Measurements from ENCODE around the gene TSNAX.
"Not testable (repeated sequence)": the region's sequence is repeated elsewhere in the genome, so short reads cannot be mapped to it uniquely, and the experiment has no call there.

Gene TSNAX

GRCh38 chr1:231499148-231499763, 29.2 kb upstream of the TSNAX start:
- Histone ChIP-seq H3K27ac (ENCODE audit: low read length) (no peak overlapping the region), H3K36me3 (ENCODE audit: control insufficient read depth in 1 of 2, insufficient read depth in 2 of 2, low read length in 2 of 2) (no peaks in the 10 kb centered on the region)

DNA sequence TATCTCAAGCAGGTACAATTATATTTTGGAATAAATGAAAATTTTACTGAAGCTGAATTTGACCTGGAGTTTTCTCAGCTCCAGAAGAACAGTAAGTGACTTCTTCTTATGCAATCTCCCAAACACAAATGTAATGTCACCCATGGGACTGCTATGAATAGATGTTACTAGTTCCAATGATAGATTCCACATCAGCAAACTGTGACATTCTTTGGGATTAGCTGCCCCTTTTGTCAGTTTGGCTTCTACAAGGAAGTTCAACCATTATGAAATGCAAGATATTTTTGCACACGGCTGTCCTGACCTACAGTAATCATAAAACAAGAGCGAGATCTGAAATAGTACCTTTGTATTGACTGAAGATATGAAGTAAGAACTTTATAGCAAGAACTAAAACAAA, 27.8 kb upstream of the TSNAX start:
- H3K27me3 ChIP-seq (ENCODE audit: low read depth, low read length), result no peaks in the 10 kb centered on the region
- H3K4me1 ChIP-seq (ENCODE audit: control insufficient read depth in 1 of 2, insufficient read depth in 2 of 2, low read length in 2 of 2), result no peaks in the 10 kb centered on the region
- H3K36me3 ChIP-seq (ENCODE audit: control insufficient read depth in 1 of 2, insufficient read depth in 2 of 2, low read length in 2 of 2), result no peaks in the 10 kb centered on the region
- no peak overlapping the region for H3K27ac ChIP-seq (ENCODE audit: low read length)
- peaks cover 0 to 10% of the 10 kb centered on the region in 2 donors for H3K9me3 ChIP-seq (ENCODE audit: control insufficient read depth in 1 of 2, low read length in 2 of 2)
- H3K4me3 ChIP-seq (ENCODE audit: low read depth in 1 of 2, low read length in 2 of 2), result no peak overlapping the region

More at GRCh38 chr1:231499148-231499763, 29.2 kb upstream of the TSNAX start:
- Histone ChIP-seq H3K4me1 (ENCODE audit: control insufficient read depth in 1 of 2, insufficient read depth in 2 of 2, low read length in 2 of 2) (no peaks in the 10 kb centered on the region), H3K4me3 (ENCODE audit: low read depth in 1 of 2, low read length in 2 of 2) (no peak overlapping the region), H3K27me3 (ENCODE audit: low read depth, low read length) (no peaks in the 10 kb centered on the region), H3K9me3 (ENCODE audit: control insufficient read depth in 1 of 2, low read length in 2 of 2) (peaks cover 0 to 10% of the 10 kb centered on the region in 2 donors)

- not testable (repeated sequence) for H3K9me3 ChIP-seq (ENCODE audit: control insufficient read depth in 1 of 2, low read length in 2 of 2); H3K4me3 ChIP-seq (ENCODE audit: low read depth in 1 of 2, low read length in 2 of 2); H3K4me1 ChIP-seq (ENCODE audit: control insufficient read depth in 1 of 2, insufficient read depth in 2 of 2, low read length in 2 of 2); H3K27ac ChIP-seq (ENCODE audit: low read length); H3K36me3 ChIP-seq (ENCODE audit: control insufficient read depth in 1 of 2, insufficient read depth in 2 of 2, low read length in 2 of 2); H3K27me3 ChIP-seq (ENCODE audit: low read depth, low read length)
These were observed 25.3 kb upstream of the TSNAX start for GRCh38 chr1:231503168-231503567.

GRCh38 chr1:231507476-231508355, 20.8 kb upstream of the TSNAX start:
- Histone ChIP-seq H3K4me1 (ENCODE audit: control insufficient read depth in 1 of 2, insufficient read depth in 2 of 2, low read length in 2 of 2) (no peaks in the 10 kb centered on the region), H3K9me3 (ENCODE audit: control insufficient read depth in 1 of 2, low read length in 2 of 2) (no peaks in the 10 kb centered on the region), H3K27me3 (ENCODE audit: low read depth, low read length) (no peaks in the 10 kb centered on the region), H3K4me3 (ENCODE audit: low read depth in 1 of 2, low read length in 2 of 2) (no peak overlapping the region), H3K36me3 (ENCODE audit: control insufficient read depth in 1 of 2, insufficient read depth in 2 of 2, low read length in 2 of 2) (no peaks in the 10 kb centered on the region), H3K27ac (ENCODE audit: low read length) (no peak overlapping the region)

GRCh38 chr1:231508497-231508896, 20.0 kb upstream of the TSNAX start:
- no peak overlapping the region for H3K4me3 ChIP-seq (ENCODE audit: low read depth in 1 of 2, low read length in 2 of 2)
- H3K27me3 ChIP-seq (ENCODE audit: low read depth, low read length), result no peaks in the 10 kb centered on the region
- no peaks in the 10 kb centered on the region for H3K9me3 ChIP-seq (ENCODE audit: control insufficient read depth in 1 of 2, low read length in 2 of 2)
- H3K36me3 ChIP-seq (ENCODE audit: control insufficient read depth in 1 of 2, insufficient read depth in 2 of 2, low read length in 2 of 2), result no peaks in the 10 kb centered on the region
- no peaks in the 10 kb centered on the region for H3K4me1 ChIP-seq (ENCODE audit: control insufficient read depth in 1 of 2, insufficient read depth in 2 of 2, low read length in 2 of 2)
- H3K27ac ChIP-seq (ENCODE audit: low read length), result no peak overlapping the region

DNA sequence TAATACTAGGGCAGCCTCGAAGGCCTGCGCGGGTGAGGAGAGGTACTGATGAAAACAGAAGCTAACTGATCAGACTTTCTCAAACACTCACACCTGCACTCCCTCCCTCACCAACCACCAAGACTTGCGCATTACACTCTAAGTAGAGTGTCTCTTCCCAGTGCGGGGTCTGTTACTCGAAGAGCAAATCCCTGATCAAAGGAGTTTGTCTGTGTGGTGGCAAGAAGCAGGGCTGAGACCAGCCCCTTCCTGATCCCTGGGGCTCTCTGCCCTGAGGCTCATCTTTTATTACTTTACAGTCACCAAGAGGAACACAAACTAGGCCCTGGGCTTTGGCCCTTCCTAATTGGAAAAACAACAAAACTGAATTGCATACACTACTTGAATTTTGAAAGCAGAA, 19.5 kb upstream of the TSNAX start:
- Histone ChIP-seq H3K4me1 (ENCODE audit: control insufficient read depth in 1 of 2, insufficient read depth in 2 of 2, low read length in 2 of 2) (no peaks in the 10 kb centered on the region), H3K4me3 (ENCODE audit: low read depth in 1 of 2, low read length in 2 of 2) (no peak overlapping the region), H3K36me3 (ENCODE audit: control insufficient read depth in 1 of 2, insufficient read depth in 2 of 2, low read length in 2 of 2) (no peaks in the 10 kb centered on the region), H3K9me3 (ENCODE audit: control insufficient read depth in 1 of 2, low read length in 2 of 2) (no peaks in the 10 kb centered on the region), H3K27me3 (ENCODE audit: low read depth, low read length) (no peaks in the 10 kb centered on the region), H3K27ac (ENCODE audit: low read length) (no peak overlapping the region)

DNA sequence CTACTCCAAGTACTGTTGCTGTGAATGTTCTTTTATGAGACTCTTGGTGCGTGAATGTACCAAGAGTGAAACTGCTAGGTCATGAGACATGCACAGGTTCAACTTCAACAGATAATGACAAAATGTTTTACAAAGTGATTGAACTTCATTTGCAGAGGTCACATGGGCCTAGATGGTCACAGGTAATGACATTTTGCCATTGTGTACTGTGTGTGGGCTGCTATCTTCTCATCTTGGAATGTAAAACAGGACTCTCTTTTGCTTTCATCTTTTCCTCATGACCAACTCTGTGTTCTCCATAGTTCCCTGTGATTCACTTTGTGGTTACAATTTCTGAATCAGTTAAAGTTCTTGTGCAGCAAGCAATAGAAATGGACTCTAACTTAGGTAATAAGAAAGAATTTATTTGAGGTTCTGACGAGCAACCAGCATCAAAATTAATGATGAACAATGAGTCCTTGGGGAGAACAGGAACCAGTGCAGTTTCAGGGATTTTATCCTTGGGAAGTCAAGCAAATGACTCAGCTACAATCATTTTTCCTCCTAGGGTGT, 16.2 kb upstream of the TSNAX start:
- no peak overlapping the region for H3K27ac ChIP-seq (ENCODE audit: low read length)
- no peaks in the 10 kb centered on the region for H3K36me3 ChIP-seq (ENCODE audit: control insufficient read depth in 1 of 2, insufficient read depth in 2 of 2, low read length in 2 of 2)
- no peaks in the 10 kb centered on the region for H3K4me1 ChIP-seq (ENCODE audit: control insufficient read depth in 1 of 2, insufficient read depth in 2 of 2, low read length in 2 of 2)
- no peak overlapping the region for H3K4me3 ChIP-seq (ENCODE audit: low read depth in 1 of 2, low read length in 2 of 2)
- H3K9me3 ChIP-seq (ENCODE audit: control insufficient read depth in 1 of 2, low read length in 2 of 2), result no peaks in the 10 kb centered on the region
- H3K27me3 ChIP-seq (ENCODE audit: low read depth, low read length), result no peaks in the 10 kb centered on the region

- Histone ChIP-seq H3K4me3 (ENCODE audit: low read depth in 1 of 2, low read length in 2 of 2) (no peak overlapping the region), H3K27ac (ENCODE audit: low read length) (no peak overlapping the region)
These were observed 12.7 kb upstream of the TSNAX start for GRCh38 chr1:231515748-231516147.

GRCh38 chr1:231517076-231517475, 11.4 kb upstream of the TSNAX start:
- Histone ChIP-seq H3K4me1 (ENCODE audit: control insufficient read depth in 1 of 2, insufficient read depth in 2 of 2, low read length in 2 of 2) (no peaks in the 10 kb centered on the region), H3K27ac (ENCODE audit: low read length) (no peak overlapping the region), H3K9me3 (ENCODE audit: control insufficient read depth in 1 of 2, low read length in 2 of 2) (no peaks in the 10 kb centered on the region), H3K4me3 (ENCODE audit: low read depth in 1 of 2, low read length in 2 of 2) (no peak overlapping the region), H3K27me3 (ENCODE audit: low read depth, low read length) (no peaks in the 10 kb centered on the region), H3K36me3 (ENCODE audit: control insufficient read depth in 1 of 2, insufficient read depth in 2 of 2, low read length in 2 of 2) (no peaks in the 10 kb centered on the region)

More at GRCh38 chr1:231515748-231516147, 12.7 kb upstream of the TSNAX start:
- Histone ChIP-seq H3K27me3 (ENCODE audit: low read depth, low read length) (no peaks in the 10 kb centered on the region), H3K4me1 (ENCODE audit: control insufficient read depth in 1 of 2, insufficient read depth in 2 of 2, low read length in 2 of 2) (no peaks in the 10 kb centered on the region), H3K9me3 (ENCODE audit: control insufficient read depth in 1 of 2, low read length in 2 of 2) (no peaks in the 10 kb centered on the region), H3K36me3 (ENCODE audit: control insufficient read depth in 1 of 2, insufficient read depth in 2 of 2, low read length in 2 of 2) (no peaks in the 10 kb centered on the region)

GRCh38 chr1:231518485-231519034, 9.9 kb upstream of the TSNAX start:
- no peaks in the 10 kb centered on the region for H3K4me1 ChIP-seq (ENCODE audit: control insufficient read depth in 1 of 2, insufficient read depth in 2 of 2, low read length in 2 of 2)
- no peaks in the 10 kb centered on the region for H3K36me3 ChIP-seq (ENCODE audit: control insufficient read depth in 1 of 2, insufficient read depth in 2 of 2, low read length in 2 of 2)
- H3K9me3 ChIP-seq (ENCODE audit: control insufficient read depth in 1 of 2, low read length in 2 of 2), result no peaks in the 10 kb centered on the region
- no peak overlapping the region for H3K27ac ChIP-seq (ENCODE audit: low read length)
- H3K27me3 ChIP-seq (ENCODE audit: low read depth, low read length), result no peaks in the 10 kb centered on the region
- no peak overlapping the region for H3K4me3 ChIP-seq (ENCODE audit: low read depth in 1 of 2, low read length in 2 of 2)

DNA sequence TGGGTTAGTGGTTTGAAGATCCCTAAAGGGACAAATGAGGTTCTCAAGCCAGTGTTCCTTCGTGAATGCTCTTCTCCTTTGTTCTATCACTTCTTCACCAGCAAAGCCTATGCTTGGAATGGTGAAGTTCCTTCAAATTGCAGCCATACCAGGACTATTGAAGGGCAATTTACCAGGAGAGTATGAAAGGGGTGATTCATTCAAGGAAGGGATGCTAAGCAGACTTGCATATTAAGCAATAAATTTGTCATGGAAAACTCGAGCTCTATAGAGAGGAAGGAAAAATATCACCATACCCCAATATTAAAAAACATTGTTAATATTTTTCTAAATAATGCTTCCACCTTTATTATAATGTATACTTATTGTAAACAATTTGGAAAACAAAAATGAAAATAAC, 9.3 kb upstream of the TSNAX start:
- Histone ChIP-seq H3K4me3 (ENCODE audit: low read depth in 1 of 2, low read length in 2 of 2) (no peak overlapping the region), H3K36me3 (ENCODE audit: control insufficient read depth in 1 of 2, insufficient read depth in 2 of 2, low read length in 2 of 2) (no peaks in the 10 kb centered on the region), H3K27ac (ENCODE audit: low read length) (no peak overlapping the region), H3K4me1 (ENCODE audit: control insufficient read depth in 1 of 2, insufficient read depth in 2 of 2, low read length in 2 of 2) (no peaks in the 10 kb centered on the region), H3K9me3 (ENCODE audit: control insufficient read depth in 1 of 2, low read length in 2 of 2) (no peaks in the 10 kb centered on the region), H3K27me3 (ENCODE audit: low read depth, low read length) (no peaks in the 10 kb centered on the region)

Data from muscle layer of duodenum (tissue), 2 donors.